ENCODE data around the gene RPRM.

DNA sequence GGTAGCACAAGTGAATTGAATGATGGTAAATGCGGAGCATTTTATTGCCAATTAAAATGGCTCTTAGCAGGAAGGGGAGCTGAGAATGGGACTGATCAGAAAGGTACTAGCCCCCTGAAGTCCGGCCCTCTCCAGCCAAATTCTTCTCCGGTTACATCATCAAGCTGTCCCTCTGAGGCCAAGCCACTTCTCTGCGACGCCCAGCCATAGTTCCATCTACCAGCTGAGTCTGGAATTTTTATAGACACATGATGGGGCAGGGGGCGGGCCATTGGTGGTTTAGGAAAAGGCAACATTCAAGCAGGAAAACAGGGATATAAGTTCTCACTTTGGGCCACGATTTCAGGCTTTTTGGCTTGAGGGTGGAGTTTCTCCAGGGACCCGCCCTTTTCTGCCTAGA, 22.7 kb downstream of the RPRM start:
- TF ChIP-seq, protein P1, sequence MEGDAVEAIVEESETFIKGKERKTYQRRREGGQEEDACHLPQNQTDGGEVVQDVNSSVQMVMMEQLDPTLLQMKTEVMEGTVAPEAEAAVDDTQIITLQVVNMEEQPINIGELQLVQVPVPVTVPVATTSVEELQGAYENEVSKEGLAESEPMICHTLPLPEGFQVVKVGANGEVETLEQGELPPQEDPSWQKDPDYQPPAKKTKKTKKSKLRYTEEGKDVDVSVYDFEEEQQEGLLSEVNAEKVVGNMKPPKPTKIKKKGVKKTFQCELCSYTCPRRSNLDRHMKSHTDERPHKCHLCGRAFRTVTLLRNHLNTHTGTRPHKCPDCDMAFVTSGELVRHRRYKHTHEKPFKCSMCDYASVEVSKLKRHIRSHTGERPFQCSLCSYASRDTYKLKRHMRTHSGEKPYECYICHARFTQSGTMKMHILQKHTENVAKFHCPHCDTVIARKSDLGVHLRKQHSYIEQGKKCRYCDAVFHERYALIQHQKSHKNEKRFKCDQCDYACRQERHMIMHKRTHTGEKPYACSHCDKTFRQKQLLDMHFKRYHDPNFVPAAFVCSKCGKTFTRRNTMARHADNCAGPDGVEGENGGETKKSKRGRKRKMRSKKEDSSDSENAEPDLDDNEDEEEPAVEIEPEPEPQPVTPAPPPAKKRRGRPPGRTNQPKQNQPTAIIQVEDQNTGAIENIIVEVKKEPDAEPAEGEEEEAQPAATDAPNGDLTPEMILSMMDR (IDR thresholded peaks at IDR 0.05 in 8 of 11, conservative IDR thresholded peaks at IDR 0.05 in 3 of 11): no peak
- TF ChIP-seq POLR2AphosphoS5 (IDR thresholded peaks at IDR 0.05): no peak

Measured in spleen (tissue), 7 donors.